ENCODE results near the gene CUX1.
"Not testable (repeated sequence)": the region's sequence is repeated elsewhere in the genome, so short reads cannot be mapped to it uniquely, and the experiment has no call there.

Gene CUX1

DNA sequence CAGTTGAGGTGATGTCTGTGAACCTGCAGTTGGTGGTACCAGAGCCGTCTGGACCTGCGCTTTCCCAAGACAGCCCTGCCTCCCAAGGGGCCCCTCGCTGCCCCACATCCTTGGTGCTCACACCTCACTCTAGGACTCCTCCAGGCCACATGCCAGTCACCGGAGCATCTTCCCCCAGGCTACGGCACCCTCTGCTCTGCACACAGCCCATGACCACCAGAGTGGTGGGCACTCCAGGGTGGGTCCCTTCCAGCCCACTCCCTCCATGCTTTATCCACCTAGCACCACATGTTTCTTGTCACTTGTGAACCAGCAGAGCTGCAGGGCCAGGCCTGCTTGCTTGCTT is 285.6 kb downstream of the CUX1 start:
- no peak for DNase-seq (ENCODE audit: low read depth)

DNA sequence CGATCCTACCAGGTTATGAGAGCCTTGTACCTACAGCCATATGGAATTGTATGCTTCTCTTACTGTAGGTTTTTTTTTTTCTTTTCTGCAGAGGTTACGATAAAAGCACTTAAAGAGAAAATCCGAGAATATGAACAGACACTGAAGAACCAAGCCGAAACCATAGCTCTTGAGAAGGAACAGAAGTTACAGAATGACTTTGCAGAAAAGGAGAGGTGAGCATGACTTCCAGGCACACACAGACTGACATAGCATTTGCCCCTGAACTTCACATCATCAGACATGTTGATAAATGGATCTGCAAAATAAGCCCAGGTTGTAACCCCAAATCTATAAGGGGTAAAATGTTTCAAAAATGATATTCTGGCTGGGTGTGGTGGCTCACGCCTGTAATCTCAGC is 286.8 kb downstream of the CUX1 start:
- DNase-seq (ENCODE audit: low read depth), result no peak

DNA sequence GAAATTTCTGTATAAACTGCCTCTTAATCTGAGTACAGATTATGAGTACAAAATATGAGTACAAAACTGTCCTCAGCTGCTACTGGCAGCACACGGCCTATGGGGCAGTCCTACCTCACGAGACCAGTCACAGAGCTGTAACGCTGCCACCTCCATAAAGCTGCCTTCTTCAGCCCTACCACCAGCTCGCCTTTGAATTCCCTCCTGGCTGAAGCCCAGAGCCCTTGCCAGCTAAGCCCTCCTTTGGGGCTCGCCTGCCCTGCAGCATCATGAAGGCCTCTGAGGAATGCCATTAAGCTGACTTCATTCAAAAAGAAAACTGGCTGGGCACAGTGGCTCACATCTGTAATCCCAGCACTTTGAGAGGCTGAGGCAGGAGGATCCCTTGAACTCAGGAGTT is 289.2 kb downstream of the CUX1 start:
- no peak for DNase-seq (ENCODE audit: low read depth)

DNA sequence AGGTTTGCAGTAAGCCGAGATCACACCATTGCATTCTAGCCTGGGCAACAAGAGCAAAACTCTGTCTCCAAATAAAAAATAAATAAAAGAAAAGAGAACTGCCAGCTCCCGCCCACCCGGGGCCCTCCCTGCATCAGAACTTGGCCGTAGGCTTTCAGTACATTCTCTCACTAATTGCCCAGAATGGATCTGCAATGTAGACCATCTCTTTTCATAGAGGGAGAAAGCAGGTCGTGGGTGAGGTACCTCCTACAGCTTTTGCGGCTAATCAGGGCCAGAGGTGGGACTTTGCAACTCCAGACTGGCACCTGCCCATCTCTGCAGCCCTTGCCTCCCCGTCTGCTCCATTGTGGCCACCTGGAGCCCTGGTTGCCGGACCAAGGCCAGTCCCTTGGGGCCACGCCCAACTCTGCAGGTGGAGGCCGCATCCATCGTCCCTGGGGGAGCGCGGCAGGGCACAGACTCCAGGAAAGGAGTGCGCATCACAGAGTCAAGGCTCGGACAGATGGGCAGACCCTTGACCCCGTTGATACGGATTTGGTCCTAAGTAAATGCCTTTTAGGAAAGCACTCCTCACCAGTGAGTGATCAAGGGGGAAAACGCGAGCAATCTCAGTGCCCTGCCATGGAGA is 290.2 kb downstream of the CUX1 start:
- no peak for DNase-seq (ENCODE audit: low read depth)

DNA sequence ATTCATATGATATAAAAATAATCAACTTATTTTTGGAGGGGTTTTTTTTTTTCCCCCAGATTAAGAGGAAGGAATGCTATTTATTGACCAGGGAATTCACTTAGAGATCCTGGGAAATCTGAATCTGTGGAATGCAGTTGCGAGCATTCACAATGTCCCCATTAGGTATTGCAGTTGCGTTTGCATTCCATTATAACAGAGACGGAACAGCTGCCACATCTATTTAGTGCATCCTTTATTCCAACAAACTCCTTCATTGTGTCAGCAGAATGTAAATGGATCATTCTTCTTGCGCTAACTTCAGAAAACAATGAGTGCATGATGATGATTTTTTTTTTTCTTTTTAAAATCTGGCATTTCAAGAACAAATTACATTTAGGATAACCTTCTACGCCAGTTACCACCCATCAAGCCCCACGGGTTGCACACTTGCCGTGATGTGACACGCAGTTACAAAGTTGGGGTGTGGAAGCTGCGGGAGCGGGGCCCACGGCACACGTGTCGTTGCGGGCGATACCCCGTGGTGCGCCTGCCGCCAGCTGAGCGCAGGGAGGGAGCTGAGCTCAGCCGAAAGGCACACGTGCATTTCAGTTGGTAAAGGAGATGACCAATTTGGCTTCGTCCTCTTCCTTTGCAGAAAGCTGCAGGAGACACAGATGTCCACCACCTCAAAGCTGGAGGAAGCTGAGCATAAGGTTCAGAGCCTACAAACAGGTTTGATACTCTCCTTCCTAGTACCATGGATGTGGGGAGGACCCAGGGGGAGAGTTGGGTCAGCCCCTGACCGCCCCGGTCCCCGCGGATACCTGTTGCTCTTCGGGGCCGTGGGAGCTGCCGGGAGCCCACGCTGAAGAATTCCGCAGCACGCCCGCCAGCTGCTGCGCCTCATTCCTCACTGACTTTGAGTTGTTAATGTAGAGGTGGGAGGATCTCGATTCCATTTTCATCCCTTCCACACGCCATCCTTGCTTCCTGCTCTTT is 293.9 kb downstream of the CUX1 start:
- no peak for DNase-seq (ENCODE audit: low read depth)

DNA sequence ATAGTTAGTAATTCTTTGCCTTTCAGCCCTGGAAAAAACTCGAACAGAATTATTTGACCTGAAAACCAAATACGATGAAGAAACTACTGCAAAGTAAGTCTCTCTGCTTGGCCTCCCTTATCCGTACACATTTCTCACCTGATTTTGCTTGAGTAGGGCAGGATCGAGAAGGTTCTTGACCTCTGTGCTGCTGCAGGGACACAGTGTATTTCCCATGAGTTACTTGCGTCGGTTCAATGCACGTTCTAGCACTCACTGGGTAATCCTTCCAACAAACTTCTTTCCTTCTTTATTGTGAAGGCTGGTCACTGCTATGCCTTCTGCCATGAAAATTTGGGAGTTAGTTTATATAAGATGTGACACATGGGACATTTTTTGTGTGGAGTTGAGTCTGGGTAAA is 297.8 kb downstream of the CUX1 start:
- DNase-seq (ENCODE audit: low read depth), result no peak

DNA sequence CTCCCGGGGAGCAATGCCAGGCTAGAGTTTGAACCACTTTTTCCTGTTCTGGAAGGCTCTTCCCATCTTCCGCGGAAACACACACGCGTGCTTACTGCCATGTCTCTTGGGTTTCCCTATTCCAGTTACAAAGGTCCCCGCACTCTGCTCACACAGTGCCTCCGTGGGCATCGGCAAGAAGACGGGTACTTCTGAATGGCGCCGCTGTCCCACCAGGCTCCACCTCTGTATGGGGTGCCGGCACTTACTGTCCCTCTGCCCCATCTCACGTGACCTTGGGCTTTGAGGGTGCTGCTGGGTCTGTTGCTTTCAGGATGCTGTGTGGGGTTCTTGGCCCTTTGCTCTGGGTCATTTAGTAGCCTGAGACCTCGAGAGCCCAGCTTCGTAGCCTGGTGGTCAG is 298.5 kb downstream of the CUX1 start:
- DNase-seq (ENCODE audit: low read depth), result no peak

DNA sequence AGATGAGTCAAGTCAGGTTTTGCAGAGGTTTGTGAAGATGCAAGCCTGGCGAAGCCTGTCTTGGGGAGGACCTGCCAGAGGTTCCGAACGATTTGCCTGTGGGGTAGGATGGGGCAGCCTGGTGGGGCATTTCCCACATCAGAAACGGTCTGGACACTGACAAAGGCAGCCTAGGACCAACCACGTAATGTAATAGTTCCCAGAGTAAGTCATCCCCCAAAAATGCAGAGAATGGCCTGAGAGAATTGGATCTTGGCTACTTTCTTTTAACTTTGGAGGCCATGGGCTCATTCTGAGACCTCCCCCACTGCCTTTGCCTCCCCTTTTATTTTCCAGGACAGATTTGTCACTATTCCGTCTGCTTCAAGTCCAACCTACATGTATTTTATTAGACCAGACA is 300.3 kb downstream of the CUX1 start:
- no peak for DNase-seq (ENCODE audit: low read depth)

DNA sequence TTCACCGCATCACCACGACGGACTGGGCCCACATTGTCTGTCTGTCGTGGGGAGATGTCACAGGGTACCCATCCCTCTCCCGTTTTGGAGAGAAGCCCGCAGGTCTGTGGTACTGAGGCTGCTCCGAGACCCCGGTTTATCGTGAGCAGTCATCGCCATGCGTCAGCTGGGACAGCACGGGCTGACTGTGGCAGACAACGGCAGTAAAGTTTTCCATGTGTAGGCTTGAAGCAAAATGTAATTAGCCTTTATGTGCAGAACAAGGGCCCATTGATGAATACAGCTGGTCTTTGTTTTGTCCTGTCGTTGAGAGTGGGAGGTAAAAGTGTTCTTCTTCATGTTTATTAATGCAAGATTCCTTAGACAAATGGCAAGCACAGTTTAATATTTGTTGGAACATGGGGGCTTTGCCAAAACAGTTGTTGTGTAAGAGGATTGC is 301.8 kb downstream of the CUX1 start:
- no peak for DNase-seq (ENCODE audit: low read depth)

DNA sequence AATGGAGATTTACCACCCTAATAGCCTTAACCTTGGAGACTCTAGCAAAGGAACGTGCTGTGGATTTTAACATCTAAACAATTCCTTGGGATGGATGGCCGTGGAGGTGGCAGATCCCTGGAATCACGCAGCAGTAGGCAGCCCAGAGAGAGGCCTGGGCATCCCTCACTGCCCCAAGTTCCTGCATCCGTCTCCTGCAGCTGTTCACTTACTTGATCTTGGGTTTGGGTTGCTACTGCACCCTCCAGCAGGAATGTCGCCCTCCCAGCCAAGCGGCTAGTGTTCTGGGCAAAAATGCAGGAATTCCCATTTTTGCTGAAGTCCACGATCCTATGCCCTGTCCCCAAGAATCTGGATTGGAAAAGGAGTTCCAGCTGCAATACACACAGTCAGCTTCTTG is 302.5 kb downstream of the CUX1 start:
- DNase-seq (ENCODE audit: low read depth), result no peak

DNA sequence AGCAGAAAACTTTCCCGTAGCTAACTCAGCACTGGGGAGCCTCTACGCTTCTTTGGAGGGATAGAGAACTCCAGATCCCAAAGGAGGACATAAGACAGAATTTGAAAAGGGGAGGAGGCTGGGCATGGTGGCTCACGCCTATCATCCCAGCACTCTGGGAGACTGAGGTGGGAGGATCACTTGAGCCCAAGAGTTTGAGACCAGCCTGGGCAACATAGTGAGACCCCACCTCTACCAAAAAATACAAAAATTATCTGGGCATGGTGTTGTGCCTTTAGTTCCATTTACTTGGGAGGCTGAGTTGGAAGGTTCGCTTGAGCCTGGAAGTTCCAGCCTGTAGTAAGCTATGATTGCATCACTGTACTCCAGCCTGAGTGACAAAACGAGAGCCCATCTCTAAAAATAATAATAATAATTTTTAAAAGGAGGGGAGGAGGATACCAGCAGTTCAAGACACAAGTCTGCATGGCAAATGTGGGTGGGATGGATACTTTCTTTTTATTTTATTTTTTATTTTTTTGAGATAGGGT is 303.3 kb downstream of the CUX1 start:
- no peak for DNase-seq (ENCODE audit: low read depth)

DNA sequence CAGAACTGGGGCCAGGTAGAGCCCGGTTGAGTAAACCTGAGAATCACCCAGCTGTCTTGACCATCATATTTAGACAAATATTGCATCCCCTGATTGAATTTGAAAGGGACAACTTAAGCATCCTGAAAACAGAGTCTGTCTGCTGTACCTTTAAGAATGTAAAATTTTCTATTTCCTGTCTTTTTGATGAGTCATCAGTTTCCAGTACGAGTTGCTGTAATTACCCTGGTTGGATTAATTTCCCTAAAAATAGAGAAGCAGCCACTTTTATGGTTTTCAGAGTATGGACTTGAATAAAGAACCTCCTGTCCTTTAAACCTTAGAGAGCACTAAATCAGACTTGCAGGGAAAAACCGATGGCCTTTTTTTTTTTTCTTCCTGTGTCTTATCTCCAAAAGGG is 304.6 kb downstream of the CUX1 start:
- no peak for DNase-seq (ENCODE audit: low read depth)

DNA sequence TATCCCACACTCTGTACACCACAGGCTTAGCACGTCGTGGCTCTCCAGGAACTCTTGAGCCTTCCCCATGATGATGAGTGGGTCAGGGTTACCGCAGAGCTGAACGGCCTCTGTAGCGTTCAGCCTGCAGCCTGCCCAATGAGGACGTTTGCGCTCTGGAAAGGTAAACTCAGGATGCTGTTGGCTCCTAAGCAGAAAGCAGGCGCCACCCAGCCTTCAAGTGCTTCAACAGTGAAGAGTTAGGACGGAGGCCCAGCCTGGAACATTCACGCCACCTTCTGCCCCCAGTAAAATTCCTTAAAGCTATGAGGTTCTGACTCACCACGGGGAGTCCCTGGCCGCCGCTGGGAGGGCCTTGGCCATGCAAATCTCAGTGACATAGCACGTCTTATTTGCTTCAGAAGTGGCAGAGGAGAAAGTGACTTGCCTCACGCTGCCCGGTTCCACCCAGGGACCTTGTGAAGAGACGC is 307.7 kb downstream of the CUX1 start:
- DNase-seq (ENCODE audit: low read depth), result no peak

DNA sequence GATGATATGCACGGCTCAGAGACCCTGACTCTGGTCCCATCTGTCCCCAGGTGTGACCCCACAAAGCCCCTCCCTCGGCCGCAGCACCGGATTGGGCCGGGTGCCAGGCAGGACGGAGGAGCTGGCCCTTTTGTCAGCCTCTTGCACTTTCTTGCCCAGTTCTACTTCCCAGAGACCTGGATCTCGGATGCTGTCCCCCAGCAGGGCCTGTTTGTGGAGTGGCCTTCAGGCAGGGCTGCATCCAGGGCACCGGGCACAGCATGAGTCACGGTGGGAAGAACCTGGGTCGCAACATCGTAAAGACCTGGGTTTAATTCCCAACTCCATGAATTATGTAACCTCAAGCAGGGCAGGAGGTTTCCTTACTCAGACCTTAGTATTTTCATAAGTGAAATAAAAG is 310.9 kb downstream of the CUX1 start:
- no peak for DNase-seq (ENCODE audit: low read depth)

DNA sequence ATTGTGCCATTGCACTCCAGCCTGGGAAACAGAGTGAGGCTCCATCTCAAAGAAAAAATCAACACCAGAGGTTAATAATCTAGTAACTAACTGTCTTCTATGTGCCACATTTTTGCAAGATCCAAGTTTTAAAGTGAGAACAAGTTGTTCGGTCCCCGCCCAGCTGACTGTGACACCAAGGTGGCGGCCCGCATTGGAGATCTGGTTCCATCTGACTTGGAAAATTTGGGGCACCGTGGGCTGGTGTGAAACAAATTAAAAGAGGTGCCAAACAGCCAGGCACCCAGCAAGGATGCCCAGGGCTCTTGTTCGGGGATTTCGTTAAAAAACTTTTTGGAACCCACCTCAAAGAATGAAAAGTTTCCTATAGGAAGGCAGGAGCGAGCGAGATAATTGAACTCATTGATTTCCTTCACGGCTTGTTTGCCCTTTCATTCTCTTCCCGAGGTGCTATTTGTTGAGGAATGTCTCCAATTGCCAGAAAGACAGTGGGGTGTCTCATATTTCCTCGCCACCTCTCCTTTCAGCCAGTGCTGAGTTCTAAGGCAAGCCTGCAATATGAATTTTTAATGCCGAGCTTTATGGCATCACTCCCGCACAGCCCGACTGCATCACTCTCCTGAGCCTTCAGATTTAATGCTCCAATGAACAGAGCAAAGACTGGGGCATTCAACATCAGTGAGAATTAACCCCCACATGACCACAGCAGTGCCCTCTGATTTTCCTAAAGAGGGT is 312.4 kb downstream of the CUX1 start:
- DNase-seq (ENCODE audit: low read depth), result no peak

DNA sequence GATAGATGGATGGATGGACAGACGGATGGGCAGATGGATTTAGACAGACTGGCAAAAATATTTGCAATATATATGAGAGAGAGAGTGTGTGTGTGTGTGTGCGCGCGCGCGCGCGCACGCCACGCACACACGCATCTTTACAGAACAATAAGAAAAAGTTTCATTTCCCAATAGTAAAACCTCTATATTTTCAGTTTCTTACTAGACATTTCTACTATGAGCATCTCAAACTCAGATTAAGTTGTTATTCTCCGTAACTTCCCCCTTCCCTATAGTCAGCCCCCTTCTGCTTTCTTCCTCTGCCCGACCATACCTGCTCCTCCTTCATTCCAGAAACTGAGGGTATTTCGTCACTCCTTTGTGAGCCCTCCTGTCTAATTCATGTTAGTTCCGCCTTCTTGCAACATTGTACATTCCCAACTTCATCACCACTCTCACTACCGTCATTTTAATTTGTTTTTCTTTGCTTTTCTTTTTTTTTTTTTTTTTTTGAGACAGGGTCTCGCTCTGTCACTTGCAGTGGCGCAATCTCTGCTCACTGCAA is 314.9 kb downstream of the CUX1 start:
- no peak for DNase-seq (ENCODE audit: low read depth)

DNA sequence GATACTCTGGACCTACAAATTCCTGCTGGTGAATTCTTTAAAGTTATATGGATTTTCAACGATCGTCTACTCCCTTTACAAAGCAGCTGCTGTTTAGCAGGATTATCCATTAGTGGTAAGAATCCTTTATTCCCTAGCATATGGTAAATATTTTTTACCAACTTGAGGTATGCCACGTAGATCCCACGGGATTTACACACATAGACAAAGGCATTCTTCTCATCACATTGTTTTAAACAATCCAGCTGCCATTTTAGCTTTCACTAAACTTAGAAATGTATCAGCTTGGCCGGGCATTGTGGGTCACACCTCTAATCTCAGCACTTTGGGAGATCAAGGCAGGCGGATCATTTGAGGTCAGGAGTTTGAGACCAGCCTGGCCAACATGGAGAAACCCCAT is 321.2 kb downstream of the CUX1 start:
- DNase-seq (ENCODE audit: low read depth), result no peak

DNA sequence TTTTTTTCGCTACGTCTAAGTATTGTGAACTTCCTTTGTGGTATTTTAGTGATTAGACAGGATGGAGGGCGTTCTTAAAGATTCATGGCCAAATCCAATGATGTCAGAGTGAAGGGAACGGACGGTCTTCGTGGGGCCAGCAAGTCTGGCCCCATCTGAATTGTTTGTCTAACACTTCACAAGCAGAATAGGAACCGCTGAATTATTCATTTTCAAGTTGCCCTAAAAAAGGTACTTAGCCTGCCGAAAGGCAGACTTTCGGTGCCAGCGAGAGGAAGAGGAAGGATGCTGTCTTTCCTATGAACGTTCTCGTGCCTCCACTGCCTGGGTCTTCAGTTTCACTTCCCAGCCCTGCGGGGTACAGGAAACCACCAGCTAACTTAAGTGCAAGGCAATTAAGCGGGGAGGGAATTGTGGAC is 323.5 kb downstream of the CUX1 start:
- DNase-seq (ENCODE audit: low read depth), result no peak

DNA sequence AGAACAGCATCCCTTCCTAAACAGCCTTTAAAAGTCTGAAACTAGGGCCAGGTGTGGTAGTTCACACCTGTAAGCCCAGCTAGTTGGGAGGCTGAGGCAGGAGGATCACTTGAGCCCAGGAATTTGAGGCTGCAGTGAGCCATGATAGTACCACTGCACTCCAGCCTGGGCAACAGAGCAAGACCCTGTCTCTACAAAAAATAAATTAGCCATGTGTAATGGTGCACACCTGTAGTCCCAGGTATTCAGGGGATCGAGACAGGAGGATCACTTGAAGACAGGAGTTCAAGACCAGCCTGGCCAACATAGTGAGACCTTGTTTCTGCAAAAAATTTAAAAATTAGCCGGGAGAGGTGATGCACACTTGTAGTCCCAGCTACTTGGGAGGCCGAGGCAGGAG is 325.0 kb downstream of the CUX1 start:
- not testable (repeated sequence) for DNase-seq (ENCODE audit: low read depth)

DNA sequence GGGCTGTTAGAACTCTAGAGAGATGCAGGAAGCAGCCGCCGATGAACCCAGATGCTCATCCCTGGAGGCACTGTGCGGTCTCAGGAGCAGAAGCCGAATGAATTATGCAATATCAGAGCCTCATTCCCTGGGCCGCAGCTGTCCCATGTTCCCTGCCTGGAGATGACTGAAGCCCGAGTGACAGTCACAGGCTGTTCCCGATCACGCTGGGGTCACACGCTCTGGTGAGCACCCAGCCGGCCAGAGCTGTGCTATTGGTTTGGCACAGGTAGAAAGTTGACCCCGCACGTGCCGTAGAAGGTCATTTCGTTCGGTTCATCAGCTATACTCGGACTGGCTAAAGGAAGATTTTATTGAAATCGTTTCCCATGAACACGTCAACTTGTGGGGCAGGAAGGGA is 328.7 kb downstream of the CUX1 start:
- DNase-seq (ENCODE audit: low read depth), result no peak

DNA sequence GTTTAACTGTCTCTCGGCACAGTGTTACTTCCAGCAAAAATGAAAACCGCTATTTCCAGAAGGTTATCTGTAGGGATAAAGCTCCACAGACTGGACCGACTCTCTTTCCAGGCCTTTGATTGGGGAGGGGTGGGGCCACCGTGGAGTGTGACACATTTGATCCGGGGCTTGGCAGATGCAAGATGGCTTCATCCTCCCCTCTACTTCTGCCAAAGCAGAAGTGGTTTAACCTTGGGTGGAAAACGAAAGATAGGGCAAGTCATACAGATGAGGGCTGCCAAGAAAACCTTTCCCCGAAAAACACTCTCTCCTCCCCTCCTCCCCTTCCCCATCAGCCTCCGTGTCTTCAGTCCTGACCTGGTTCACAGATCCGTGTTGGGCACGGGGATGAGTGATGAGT is 329.6 kb downstream of the CUX1 start:
- DNase-seq (ENCODE audit: low read depth), result no peak

DNA sequence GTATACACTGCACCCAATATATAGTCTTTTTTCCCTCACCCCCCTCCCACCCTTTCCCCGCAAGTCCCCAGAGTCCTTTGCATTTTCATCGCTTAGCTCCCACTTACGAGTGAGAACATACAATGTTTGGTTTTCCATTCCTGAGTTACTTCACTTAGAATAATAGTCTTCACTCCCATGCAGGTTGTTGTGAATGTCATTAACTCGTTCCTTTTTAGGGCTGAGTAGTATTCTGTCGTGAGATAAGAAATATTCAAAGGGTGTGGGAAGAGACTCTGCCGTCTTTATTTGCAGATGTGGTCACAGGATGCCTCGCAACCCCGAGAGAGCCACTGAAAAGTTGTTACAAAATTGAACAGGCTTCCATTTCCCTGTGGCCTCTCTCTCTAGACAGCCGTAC is 331.4 kb downstream of the CUX1 start:
- DNase-seq (ENCODE audit: low read depth), result no peak
